Loucy (cell line): ENCODE results near the gene FRRS1.

Source experiments
- CTCF ChIP-seq: fragments of 200-600 bp; sonication (generic); conservative IDR thresholded peaks from 2 replicates; pipeline ENCODE4 v1.5.1; 2014; ENCODE audit warnings: mild to moderate bottlenecking, antibody characterized with exemption, low read length
- EZH2phosphoT487 ChIP-seq: fragments of 200-600 bp; IDR thresholded peaks from 2 replicates; pipeline ENCODE4 v1.6.1; 2018; ENCODE audit warnings: antibody characterized with exemption, mild to moderate bottlenecking, moderate library complexity, borderline replicate concordance

GRCh38 chr1:99772809-99773208 lies 6.4 kb upstream of the FRRS1 start:
- TF ChIP-seq EZH2phosphoT487 (no peak), CTCF (no peak)
